ENCODE results near the gene QSOX2.

Gene QSOX2

DNA sequence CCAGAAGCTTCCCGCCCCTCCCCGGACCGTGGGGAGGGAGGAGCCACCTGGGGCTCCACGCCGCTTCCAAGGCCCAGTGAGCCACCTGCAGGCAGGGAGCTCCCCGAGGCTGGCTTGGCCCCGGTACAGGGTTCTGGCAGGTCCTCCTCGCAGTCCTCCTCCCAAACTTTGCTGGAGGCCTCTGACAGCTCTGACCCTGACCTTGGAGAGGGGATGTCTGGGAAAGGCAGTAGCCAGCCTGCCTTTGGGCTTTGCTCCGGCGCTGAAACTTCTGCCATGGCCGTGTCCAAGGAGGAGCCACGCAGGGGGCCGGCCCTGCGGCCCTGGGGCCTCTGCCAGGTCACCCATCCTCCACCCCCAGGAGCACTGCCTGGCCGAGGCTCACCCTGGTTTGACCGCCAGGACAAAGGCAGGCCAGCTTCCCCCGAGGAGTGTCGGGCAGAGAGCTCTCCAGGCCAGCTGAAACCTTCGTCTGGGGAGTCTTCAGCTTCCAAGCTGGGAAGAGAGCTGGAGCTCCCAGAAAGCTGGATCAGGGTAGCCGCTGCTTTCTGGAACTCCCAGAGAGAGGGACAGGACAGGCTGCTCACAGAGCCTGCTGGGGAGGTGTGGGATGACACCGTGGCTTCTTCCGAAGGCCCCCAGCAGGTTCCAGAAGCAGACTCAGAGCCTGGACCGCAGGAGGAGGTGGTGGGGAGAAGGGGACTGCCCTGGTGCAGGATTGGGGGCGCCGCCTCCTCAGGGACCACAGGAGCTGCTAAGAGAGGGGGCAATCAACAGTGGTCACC, 9.0 kb upstream of the QSOX2 start:
- no peak overlapping the region for H3K4me3 Mint-ChIP-seq
- H3K9me3 Mint-ChIP-seq = no peaks in the 10 kb centered on the region
- H3K36me3 Mint-ChIP-seq (ENCODE audit: low read depth) = no peaks in the 10 kb centered on the region
- DNase-seq (ENCODE audit: low spot score) = no peak
- H3K27ac Mint-ChIP-seq = no peak overlapping the region
- H3K4me1 Mint-ChIP-seq (ENCODE audit: low read depth) = no peaks in the 10 kb centered on the region
- no peaks in the 10 kb centered on the region for H3K27me3 Mint-ChIP-seq (ENCODE audit: low read depth)

DNA sequence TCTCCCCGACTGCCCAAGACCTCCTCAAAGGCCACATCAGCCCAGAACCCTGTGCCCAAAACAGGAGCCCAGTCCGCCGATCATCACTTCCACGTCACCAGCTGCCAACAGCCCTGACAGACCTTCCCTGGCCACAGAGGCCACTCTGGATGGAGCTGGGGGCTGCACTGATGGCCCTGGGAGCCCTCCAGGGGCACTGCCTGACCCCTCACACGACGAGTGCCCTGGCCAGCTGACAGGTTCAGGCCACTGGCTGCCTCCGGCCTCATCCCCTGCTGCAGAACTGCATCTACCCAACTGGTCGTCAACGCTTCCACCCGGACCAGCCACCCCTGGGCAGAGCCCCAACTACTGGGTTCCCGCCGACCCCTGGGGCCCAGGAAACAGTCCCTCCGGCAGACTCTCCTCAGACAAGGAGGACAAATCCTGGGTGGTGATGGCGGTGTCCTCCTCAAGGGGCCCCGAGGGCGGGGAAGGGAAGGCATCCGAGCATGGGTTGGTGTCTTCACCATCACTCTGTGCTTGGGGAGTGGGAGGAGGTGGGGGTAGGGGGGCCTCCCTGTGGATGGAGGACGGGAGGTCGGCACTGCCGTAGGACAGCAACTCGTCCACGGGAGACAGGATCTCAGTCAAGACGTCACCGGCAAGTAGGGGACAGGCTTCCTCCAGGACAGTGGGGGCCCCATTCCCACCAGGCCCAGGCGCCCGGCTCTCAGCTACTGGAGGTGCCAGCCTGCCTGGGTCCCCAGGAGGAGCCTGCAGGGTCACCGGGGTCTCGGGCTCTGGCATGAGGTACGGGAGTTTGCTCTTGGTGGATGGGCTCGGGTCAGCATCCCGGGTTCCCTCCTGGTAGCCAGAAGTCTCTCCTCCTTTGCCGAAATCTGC, 7.9 kb upstream of the QSOX2 start:
- no peak overlapping the region for H3K27ac Mint-ChIP-seq
- H3K4me1 Mint-ChIP-seq (ENCODE audit: low read depth) = no peaks in the 10 kb centered on the region
- DNase-seq (ENCODE audit: low spot score) = no peak
- no peak overlapping the region for H3K4me3 Mint-ChIP-seq
- H3K9me3 Mint-ChIP-seq = no peaks in the 10 kb centered on the region
- H3K36me3 Mint-ChIP-seq (ENCODE audit: low read depth) = no peaks in the 10 kb centered on the region
- H3K27me3 Mint-ChIP-seq (ENCODE audit: low read depth) = no peaks in the 10 kb centered on the region

DNA sequence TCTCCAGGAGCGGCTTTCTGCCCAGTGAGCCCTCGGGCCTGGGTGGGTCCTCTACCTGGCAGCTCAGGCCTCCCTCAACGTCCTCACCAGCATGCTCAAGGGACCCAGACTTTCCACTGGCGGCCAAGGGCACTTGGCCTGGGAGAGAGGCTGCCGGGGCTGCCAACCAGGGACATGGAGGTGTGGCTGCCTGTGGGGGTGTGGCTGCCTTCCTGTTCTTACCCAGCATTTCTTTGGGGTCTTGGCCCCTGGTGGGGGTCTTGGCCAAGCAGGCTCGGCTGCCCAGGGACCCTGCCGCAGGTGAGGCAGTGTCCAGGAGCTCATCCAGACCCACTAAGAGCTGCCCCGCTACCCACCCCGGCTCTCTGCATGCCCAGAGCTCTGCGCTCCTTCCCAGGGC, 7.2 kb upstream of the QSOX2 start:
- Mint-ChIP-seq H3K9me3 (no peaks in the 10 kb centered on the region), H3K36me3 (ENCODE audit: low read depth) (no peaks in the 10 kb centered on the region), H3K4me1 (ENCODE audit: low read depth) (no peaks in the 10 kb centered on the region), H3K4me3 (no peak overlapping the region), H3K27me3 (ENCODE audit: low read depth) (no peaks in the 10 kb centered on the region), H3K27ac (no peak overlapping the region)
- DNase-seq (ENCODE audit: low spot score) = no peak

DNA sequence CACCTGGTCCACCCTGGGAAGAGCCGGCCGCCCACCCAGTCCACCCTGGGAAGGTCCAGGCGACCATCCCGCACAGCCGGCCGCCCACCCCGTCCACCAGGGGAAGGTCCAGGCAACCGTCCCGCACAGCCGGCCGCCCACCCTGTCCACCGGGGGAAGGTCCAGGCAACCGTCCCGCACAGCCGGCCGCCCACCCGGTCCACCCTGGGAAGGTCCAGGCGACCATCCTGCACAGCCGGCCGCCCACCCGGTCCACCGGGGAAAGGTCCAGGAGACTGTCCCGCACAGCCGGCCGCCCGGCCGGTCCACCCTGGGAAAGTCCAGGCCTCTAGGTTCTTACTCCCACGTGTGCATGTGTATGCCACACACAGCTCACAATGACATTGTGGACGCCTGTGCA, 6.7 kb upstream of the QSOX2 start:
- Mint-ChIP-seq H3K27ac (no peak overlapping the region), H3K9me3 (no peaks in the 10 kb centered on the region), H3K36me3 (ENCODE audit: low read depth) (no peaks in the 10 kb centered on the region), H3K4me3 (no peak overlapping the region), H3K4me1 (ENCODE audit: low read depth) (no peaks in the 10 kb centered on the region), H3K27me3 (ENCODE audit: low read depth) (peaks cover 1% of the 10 kb centered on the region)
- DNase-seq (ENCODE audit: low spot score) = no peak

DNA sequence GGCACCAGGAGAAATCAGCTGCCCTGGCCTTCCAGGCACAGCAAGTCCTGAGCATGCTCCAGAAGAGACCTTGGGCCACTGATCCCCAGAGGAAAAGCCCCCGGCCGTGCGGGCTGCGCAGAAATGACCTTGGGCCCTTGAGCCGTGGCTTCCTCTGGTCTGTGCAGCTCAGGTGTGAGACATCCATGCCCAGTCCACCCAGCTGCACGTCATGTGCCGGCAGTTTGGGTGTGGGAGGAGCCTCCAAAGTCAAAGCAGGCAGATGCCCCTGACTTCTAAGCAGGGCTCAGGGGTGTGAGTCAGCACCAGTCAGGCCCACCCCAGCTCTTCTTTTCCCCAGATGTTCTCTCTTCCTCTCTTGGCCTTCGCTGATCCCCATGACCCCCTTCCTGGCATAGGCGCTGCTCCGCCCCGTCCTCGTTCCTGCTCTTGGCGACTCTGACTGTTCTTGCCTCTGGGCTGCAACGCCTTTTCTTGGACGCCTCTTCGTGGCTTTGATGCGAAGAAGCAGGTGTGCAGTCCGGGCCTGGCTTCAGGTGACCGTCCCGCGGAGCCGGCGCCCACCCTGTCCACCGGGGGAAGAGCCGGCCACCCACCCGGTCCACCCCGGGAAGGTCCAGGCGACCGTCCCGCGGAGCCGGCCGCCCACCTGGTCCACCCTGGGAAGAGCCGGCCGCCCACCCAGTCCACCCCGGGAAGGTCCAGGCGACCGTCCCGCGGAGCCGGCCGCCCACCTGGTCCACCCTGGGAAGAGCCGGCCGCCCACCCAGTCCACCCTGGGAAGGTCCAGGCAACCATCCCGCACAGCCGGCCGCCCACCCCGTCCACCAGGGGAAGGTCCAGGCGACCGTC, 5.9 kb upstream of the QSOX2 start:
- H3K9me3 Mint-ChIP-seq = no peaks in the 10 kb centered on the region

DNA sequence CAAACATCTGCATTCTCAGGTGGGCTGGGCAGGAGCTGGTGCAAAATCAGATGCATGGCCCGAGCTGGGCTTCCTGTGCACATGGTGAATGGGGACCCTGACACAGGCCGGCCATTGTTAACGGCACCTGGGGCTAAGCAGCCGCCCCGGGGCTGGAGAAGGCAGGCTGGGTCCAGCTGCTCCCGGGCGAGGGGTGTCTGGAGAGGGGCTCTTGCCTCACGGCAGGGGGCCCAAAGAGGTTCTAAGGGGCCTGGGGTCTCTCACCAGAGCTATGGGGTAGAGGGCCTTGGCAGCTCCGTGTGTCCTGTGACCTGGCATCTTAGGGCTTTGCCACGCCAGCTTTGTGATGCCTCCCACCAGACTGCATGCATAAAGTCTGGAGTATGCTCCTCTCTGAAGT, 5.1 kb upstream of the QSOX2 start:
- DNase-seq (ENCODE audit: low spot score) = no peak
- Mint-ChIP-seq H3K4me3 (no peak overlapping the region), H3K27ac (no peak overlapping the region), H3K36me3 (ENCODE audit: low read depth) (no peaks in the 10 kb centered on the region), H3K4me1 (ENCODE audit: low read depth) (peaks cover 4% of the 10 kb centered on the region), H3K9me3 (no peaks in the 10 kb centered on the region), H3K27me3 (ENCODE audit: low read depth) (peaks cover 4% of the 10 kb centered on the region)

More for the DNA sequence above, 5.9 kb upstream of the QSOX2 start:
- Mint-ChIP-seq H3K36me3 (ENCODE audit: low read depth) (no peaks in the 10 kb centered on the region), H3K4me3 (no peak overlapping the region), H3K27me3 (ENCODE audit: low read depth) (peaks cover 4% of the 10 kb centered on the region), H3K27ac (no peak overlapping the region), H3K4me1 (ENCODE audit: low read depth) (no peaks in the 10 kb centered on the region)
- DNase-seq (ENCODE audit: low spot score) = no peak

DNA sequence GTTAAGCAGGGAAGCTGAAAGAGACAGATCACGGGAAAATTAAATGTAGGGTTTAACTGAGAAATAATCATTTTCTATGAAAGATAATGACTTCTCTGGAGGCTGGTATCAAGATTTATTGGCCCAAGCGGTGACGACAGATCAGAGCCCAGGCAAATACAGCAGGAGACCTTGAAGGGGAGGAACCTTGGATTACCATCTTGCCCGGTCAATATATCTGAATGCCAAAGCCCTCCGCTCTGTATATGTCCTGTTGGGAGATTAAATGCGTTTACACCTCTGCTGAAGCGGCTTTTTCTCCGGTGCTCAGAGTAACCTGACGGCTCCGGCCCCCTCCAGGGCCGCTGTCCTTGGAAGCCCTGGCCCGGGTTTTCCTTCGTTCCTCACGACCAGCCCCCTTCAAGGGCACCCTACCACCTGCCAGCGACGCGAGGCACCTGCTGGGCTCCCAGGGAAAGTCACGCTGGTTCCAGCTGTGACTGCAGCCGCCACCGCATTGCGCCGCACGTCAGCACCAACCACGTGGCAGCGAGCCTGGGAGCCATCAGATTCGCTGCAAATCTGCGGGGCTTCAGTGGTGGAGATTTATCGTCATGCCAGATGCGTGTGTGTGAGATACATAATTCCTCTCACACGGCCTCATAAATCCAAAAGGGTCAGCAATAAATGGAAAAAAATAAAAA, 4.4 kb upstream of the QSOX2 start:
- Mint-ChIP-seq H3K27ac (no peak overlapping the region), H3K9me3 (no peaks in the 10 kb centered on the region), H3K27me3 (ENCODE audit: low read depth) (peaks cover 4% of the 10 kb centered on the region), H3K4me1 (ENCODE audit: low read depth) (peaks cover 5% of the 10 kb centered on the region), H3K4me3 (no peak overlapping the region), H3K36me3 (ENCODE audit: low read depth) (peaks cover under 1% of the 10 kb centered on the region)
- no peak for DNase-seq (ENCODE audit: low spot score)

DNA sequence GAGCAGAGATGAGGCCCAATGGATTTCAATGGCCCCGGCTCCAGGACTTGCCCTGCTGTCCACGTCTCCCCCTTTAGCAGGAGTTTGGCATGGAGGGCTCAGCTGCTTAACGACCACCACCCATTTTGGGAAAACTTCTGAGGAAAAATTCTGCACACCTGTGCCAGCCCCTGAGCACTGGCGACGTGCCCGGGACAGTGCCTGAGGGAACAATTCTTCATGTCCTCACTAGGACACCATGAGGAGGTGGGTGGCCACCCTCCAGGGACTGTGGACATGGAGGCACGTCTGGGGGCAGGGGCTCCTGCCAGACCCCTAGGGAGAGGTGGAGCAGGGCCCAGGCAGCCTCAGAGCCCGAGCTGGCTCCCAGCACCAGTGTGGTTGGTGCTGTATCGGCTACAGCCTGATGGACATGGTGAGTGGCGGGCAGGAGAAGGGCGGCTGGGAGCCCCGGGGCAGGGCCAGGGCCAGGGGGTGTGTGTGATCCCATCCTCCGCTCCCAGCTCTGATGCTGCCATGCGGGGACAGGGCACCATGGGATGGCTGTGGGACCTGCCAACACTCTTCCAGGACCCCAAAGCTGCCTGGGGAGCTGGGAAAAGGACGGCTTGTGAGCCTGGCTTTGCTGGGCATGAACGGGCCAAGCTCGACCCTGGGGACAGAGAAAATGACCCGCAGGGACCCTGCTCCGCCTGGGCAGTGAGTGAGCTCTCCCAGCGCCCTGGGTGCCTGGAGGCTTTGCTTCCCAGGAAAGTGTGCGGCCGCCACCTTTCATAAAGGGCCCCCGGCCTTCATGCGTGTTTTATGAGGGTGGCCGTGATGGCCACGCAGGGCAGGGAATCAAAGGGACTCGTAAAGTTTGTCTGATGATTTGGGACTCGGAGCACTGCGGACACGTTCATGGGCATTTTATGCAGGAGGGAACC, 3.6 kb upstream of the QSOX2 start:
- no peak for DNase-seq (ENCODE audit: low spot score)
- H3K27me3 Mint-ChIP-seq (ENCODE audit: low read depth) = peaks cover 4% of the 10 kb centered on the region
- H3K4me1 Mint-ChIP-seq (ENCODE audit: low read depth) = peaks cover 13% of the 10 kb centered on the region
- H3K36me3 Mint-ChIP-seq (ENCODE audit: low read depth) = peaks cover 4% of the 10 kb centered on the region
- no peaks in the 10 kb centered on the region for H3K9me3 Mint-ChIP-seq
- H3K4me3 Mint-ChIP-seq = no peak overlapping the region
- H3K27ac Mint-ChIP-seq = no peak overlapping the region

DNA sequence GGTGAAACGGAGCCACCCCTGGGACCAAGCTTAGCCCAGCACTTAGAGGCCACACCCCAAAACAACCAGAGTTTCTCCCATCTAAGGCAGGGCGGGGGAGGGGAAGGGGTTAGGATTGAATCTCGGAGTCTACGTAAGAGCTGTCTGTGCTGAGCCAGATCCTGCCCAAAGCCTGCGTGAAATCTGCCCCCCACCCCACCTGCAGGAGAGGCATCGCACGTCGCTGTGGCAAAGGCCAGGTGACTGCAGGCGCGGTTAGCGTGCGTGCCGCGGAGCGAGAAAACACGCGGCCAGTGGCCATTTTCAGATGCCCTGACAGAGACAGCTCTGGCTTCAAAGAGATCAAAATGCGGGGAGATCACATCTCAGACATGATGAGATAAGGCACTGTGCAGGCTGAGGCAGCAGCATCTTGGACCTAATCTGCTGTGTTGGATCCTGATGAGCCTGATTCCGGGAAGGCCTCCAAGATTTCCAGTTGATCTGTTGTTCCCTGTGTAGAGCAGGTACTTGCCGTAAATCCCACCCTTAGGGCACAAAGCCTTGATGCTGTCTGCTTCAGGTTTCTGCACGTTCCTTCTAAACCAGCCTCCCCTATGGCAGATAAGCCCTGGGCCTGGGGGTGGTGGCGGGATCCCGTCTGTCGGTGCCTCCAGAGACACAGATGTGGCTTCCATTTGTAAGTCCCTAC, 2.5 kb upstream of the QSOX2 start:
- Mint-ChIP-seq H3K27me3 (ENCODE audit: low read depth) (peaks cover 4% of the 10 kb centered on the region), H3K36me3 (ENCODE audit: low read depth) (peaks cover 5% of the 10 kb centered on the region), H3K4me3 (no peak overlapping the region), H3K9me3 (no peaks in the 10 kb centered on the region), H3K4me1 (ENCODE audit: low read depth) (peaks cover 24% of the 10 kb centered on the region), H3K27ac (no peak overlapping the region)
- no peak for DNase-seq (ENCODE audit: low spot score)

DNA sequence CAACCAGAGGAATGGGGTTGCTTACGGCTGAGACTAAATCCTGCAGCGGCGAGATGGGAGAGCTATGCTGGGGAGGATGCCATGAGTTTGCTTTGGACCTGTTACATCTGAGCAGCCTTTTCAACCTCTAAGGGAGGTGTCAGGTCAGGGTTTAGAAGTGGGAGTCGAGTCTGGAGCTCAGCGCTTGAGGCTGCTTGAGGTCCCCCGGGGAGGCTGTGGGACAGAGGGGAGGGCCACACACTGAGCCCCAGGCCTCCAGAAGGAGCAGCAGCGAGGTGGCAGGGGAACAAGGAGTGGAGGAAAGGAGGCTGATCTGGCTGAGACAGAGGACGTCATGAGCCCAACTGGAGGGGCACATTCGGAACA, 1.9 kb upstream of the QSOX2 start:
- peaks cover 29% of the 10 kb centered on the region for H3K4me1 Mint-ChIP-seq (ENCODE audit: low read depth)
- H3K27me3 Mint-ChIP-seq (ENCODE audit: low read depth) = peaks cover 4% of the 10 kb centered on the region
- H3K9me3 Mint-ChIP-seq = no peaks in the 10 kb centered on the region
- no peak overlapping the region for H3K27ac Mint-ChIP-seq
- H3K36me3 Mint-ChIP-seq (ENCODE audit: low read depth) = peaks cover 5% of the 10 kb centered on the region
- no peak overlapping the region for H3K4me3 Mint-ChIP-seq
- no peak for DNase-seq (ENCODE audit: low spot score)

DNA sequence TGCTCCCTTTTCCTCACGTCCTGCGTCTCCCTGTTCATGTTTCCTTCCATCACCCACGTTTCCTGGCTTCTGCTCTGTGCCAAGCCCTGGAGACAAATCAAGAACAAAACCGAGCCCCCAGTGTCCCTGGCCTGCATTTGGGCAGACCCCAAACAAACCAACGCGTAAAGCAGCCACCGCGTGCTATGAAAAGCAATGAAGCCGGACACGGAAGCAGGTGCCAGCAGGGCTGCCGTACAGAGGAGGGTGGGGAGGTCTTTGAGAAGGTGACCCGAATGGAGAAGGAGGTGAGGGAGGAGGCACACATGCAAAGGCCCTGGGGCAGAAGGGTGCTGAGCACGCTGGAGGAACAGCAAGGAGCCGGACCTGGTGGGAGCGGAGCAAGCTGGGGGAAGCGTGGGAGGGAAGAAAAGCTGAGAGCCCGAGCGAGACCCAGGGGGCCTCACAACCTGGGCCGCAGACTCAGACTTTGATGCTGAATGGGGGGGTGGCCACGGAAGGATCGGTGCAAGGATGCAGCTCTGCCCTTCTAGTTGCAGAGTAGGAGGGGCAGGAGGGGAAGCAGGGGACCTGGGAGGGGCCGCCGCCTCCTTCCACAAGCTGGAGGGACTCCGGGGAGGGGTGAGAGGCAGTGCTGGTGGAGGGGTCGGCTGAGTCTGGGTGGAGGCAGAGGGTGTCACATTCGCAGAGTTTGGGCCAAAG, 1.4 kb upstream of the QSOX2 start:
- Mint-ChIP-seq H3K4me1 (ENCODE audit: low read depth) (peaks cover 29% of the 10 kb centered on the region), H3K4me3 (no peak overlapping the region), H3K36me3 (ENCODE audit: low read depth) (peaks cover 5% of the 10 kb centered on the region), H3K27ac (no peak overlapping the region), H3K9me3 (no peaks in the 10 kb centered on the region), H3K27me3 (ENCODE audit: low read depth) (peaks cover 4% of the 10 kb centered on the region)
- no peak for DNase-seq (ENCODE audit: low spot score)

DNA sequence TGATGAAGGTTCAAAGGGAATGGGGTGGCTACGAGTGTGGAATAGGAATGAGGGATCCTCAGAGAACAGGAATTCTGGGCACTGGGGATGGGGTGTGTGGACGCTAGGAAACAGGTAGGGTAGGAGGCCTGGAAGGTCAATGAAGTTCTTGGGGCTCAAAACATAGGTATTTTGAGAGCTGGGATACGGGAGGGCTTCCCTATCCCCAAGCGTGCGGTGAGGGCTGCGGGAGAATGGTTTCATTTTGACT, 718 bp downstream of the QSOX2 start:
- DNase-seq (ENCODE audit: low spot score) = no peak
- Mint-ChIP-seq H3K27ac (peak overlapping the region; percentile 86), H3K4me1 (ENCODE audit: low read depth) (peaks cover 29% of the 10 kb centered on the region), H3K36me3 (ENCODE audit: low read depth) (peaks cover 5% of the 10 kb centered on the region), H3K4me3 (peak overlapping the region; percentile 92), H3K27me3 (ENCODE audit: low read depth) (peaks cover 4% of the 10 kb centered on the region), H3K9me3 (no peaks in the 10 kb centered on the region)

Measured in T-helper 2 cell treated with Interferon-gamma antibody and Interleukin-4, amounts not matched to agents 5 μg/mL and 100 μg/mL, for 36 hours (primary cell).